Activated CD8-positive, alpha-beta T cell treated with anti-CD3 and anti-CD28 coated beads for 36 hours (primary cell): Measurements from ENCODE around the gene SLC16A7. TPM values are rescaled to one million over a fixed set of nuclear protein-coding genes. Genes with fewer than 3 reads are reported as not detected.

ENCODE experiments used
- ATAC-seq: fragments of 200-7000 bp; cut with Tn5 transposase; one replicate; pipeline ENCODE4 v1.10.0; 2021; ENCODE audit warnings: mild to moderate bottlenecking, moderate library complexity
- CTCF ChIA-PET: fragments of 350-600 bp; sonication (Branson Sonifier 250); formaldehyde crosslinking; loops from one replicate; lab custom pipeline; 2021; ENCODE audit warnings: antibody characterized with exemption; lab: Charles Lee
- POLR2A ChIA-PET: fragments of 350-600 bp; sonication (Branson Sonifier 250); formaldehyde crosslinking; loops from one replicate; lab custom pipeline; 2021; ENCODE audit warnings: antibody characterized with exemption; lab: Charles Lee
- DNase-seq: peaks from one replicate; pipeline ENCODE4 v3.0.0-alpha.2; 2020
- H3K27ac Mint-ChIP-seq: one replicate; pipeline ENCODE4 v1.8.0; 2021; ENCODE audit warnings: mild to moderate bottlenecking, mixed read lengths
- H3K27me3 Mint-ChIP-seq: one replicate; pipeline ENCODE4 v1.8.0; 2021; ENCODE audit warnings: mixed read lengths
- H3K36me3 Mint-ChIP-seq: one replicate; pipeline ENCODE4 v1.8.0; 2021; ENCODE audit warnings: low read depth, mixed read lengths
- H3K4me1 Mint-ChIP-seq: one replicate; pipeline ENCODE4 v1.8.0; 2021; ENCODE audit warnings: low read depth, mixed read lengths
- H3K4me3 Mint-ChIP-seq: one replicate; pipeline ENCODE4 v1.8.0; 2021; ENCODE audit warnings: mild to moderate bottlenecking, moderate library complexity, mixed read lengths
- H3K9me3 Mint-ChIP-seq: one replicate; pipeline ENCODE4 v1.8.0; 2021; ENCODE audit warnings: mixed read lengths
- CTCF ChIP-seq: fragments of 200-600 bp; IDR thresholded peaks from one replicate; pipeline ENCODE4 v1.8.0; 2022; ENCODE audit warnings: antibody characterized with exemption, mild to moderate bottlenecking
- intact Hi-C: fragments of 100-400 bp; cut with micrococcal nuclease; formaldehyde crosslinking; loops from one replicate; pipeline ENCODE4 v1.10.0; 2022
- total RNA-seq, 2 experiments: library from RNA; stranded (reverse); gene quantifications; one replicate each; pipeline ENCODE4 v1.2.3, GENCODE V29; 2021

SLC16A7 gene
- total RNA-seq, 2 experiments from 2014 or later, result 21.0 to 21.4 TPM

DNA sequence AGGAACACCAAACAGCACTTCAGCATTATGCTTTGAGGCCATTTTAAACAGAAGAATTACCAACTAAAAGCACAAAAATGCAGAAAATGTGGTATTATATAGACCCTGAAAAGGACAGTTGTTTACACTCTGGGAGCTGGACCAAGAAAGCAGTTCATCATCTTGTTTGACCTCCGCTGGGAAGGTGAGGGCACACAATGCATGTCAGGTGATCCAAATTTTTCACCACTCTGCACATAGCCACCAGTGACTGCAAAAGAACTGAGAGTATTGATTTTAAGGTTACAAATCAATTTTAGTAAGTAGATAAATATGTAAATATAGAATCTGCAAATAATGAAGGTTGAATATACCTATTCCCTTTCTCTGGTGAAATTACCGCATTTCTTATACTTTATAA lies 119.6 kb downstream of the SLC16A7 start:
- POLR2A ChIA-PET, result no interaction called here
- Mint-ChIP-seq H3K4me3 (no peak overlapping the region), H3K36me3 (peaks cover 31% of the 10 kb centered on the region), H3K27ac (no peak overlapping the region), H3K27me3 (no peaks in the 10 kb centered on the region), H3K4me1 (peaks cover 10% of the 10 kb centered on the region), H3K9me3 (no peaks in the 10 kb centered on the region)
- ATAC-seq (no peak), DNase-seq (no peak)
- CTCF ChIA-PET, result no interaction called here
- TF ChIP-seq CTCF, result no peak
- intact Hi-C loops, result no loop called here

- Mint-ChIP-seq H3K36me3 (peaks cover 31% of the 10 kb centered on the region), H3K4me3 (no peak overlapping the region), H3K4me1 (peaks cover 10% of the 10 kb centered on the region), H3K27ac (no peak overlapping the region), H3K27me3 (no peaks in the 10 kb centered on the region), H3K9me3 (no peaks in the 10 kb centered on the region)
- DNase-seq, result no peak
- ChIA-PET CTCF (no interaction called here), POLR2A (no interaction called here)
- TF ChIP-seq CTCF, result no peak
- no peak for ATAC-seq
- intact Hi-C loops, result no loop called here
These were observed 120.2 kb downstream of the SLC16A7 start for GRCh38 chr12:59716043-59716442.

DNA sequence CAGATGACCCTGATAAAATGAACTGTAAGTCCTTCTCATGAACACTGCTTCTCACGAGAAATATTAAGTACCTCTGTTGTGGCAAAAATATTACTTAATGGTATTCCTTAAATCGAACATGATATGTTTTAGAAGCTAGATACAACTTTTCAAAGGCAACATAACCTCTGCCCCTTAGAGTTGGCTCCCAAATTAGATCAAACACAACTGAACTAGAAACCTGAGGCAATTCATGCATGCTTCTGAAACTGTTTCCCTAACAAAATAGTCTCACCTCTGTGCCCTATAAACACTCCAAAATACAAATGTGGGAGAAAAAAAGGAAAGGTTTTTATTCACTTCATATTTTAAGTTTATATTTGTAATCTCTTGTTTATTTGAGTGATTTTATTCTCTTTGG lies 121.6 kb downstream of the SLC16A7 start:
- intact Hi-C loops, result no loop called here
- no peaks in the 10 kb centered on the region for H3K9me3 Mint-ChIP-seq
- no peak overlapping the region for H3K4me3 Mint-ChIP-seq
- no peak overlapping the region for H3K27ac Mint-ChIP-seq
- ChIA-PET POLR2A (no interaction called here), CTCF (no interaction called here)
- H3K4me1 Mint-ChIP-seq, result peaks cover 10% of the 10 kb centered on the region
- ATAC-seq (no peak), DNase-seq (no peak)
- TF ChIP-seq CTCF, result no peak
- H3K36me3 Mint-ChIP-seq, result peaks cover 27% of the 10 kb centered on the region
- H3K27me3 Mint-ChIP-seq, result no peaks in the 10 kb centered on the region

DNA sequence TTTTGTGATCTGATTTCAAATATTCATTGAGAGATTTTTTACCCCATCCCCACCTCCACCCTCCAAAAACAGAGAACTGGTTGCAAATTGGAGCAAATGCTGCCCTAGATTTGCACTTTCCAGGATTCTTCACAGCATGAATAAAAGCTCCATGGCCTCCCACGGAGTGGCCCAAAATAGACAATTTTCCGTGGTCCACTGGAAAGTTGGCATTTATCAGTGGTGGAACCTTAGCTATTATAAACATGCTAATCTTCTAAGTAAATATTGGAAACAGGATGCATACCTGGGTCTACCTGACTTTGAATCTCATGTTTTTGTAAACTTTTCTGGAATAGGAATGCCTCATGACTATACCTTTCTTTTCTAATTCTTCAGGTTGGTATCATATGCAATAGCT lies 123.9 kb downstream of the SLC16A7 start:
- TF ChIP-seq CTCF, result no peak
- Mint-ChIP-seq H3K9me3 (no peaks in the 10 kb centered on the region), H3K4me3 (no peak overlapping the region), H3K4me1 (peaks cover 4% of the 10 kb centered on the region), H3K27ac (no peak overlapping the region), H3K36me3 (peaks cover 11% of the 10 kb centered on the region), H3K27me3 (no peaks in the 10 kb centered on the region)
- POLR2A ChIA-PET, result no interaction called here
- intact Hi-C loops, result no loop called here
- ATAC-seq (no peak), DNase-seq (no peak)
- CTCF ChIA-PET, result interaction anchor here (1.1 to 1.5 kb wide), 3 partner anchors 10 to 88 kb away, joined by 4 read pairs; no protein-coding TSS in a partner anchor

DNA sequence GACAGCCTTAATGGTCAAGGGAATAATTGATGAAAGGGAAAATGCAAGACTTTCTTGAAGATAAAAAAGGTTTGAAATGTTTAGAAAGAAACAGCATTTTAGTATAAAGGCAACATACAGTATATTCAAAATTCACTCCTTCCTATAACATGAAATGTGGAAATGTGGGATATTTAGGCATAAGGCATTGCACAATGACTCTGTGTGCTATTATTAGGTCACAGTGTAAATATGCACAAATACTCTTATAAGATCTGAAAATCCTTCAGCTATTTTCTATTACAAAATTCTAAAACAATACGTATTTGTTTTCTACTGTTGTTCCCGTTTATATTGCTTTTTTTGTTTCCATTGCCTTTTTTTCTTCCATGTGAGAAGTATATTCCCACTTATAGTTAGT lies 127.7 kb downstream of the SLC16A7 start:
- no peak for ATAC-seq
- Mint-ChIP-seq H3K9me3 (no peaks in the 10 kb centered on the region), H3K27me3 (no peaks in the 10 kb centered on the region), H3K27ac (no peak overlapping the region), H3K4me1 (peaks cover 5% of the 10 kb centered on the region), H3K36me3 (peaks cover 6% of the 10 kb centered on the region), H3K4me3 (no peak overlapping the region)
- no peak for DNase-seq
- intact Hi-C loops, result no loop called here
- CTCF ChIA-PET, result no interaction called here
- POLR2A ChIA-PET, result no interaction called here
- no peak for TF ChIP-seq CTCF
